AG09309 (cell line): ENCODE measurements around the gene ATP1A1.

Experiments
- DNase-seq: peaks from one replicate; pipeline ENCODE4 v3.0.0-alpha.2; 2010; ENCODE audit warnings: low read depth
- H3K4me3 ChIP-seq: 2 replicates; pipeline ENCODE4 v1.5.1; 2011; ENCODE audit warnings: mild to moderate bottlenecking, low read depth, low read length, moderate library complexity; ENCODE audit not compliant: control insufficient read depth
- CTCF ChIP-seq: IDR thresholded peaks from 2 replicates; pipeline ENCODE4 v1.5.1; 2011; ENCODE audit warnings: mild to moderate bottlenecking, low read depth, low read length, inconsistent platforms; ENCODE audit not compliant: insufficient read depth, control insufficient read depth; ENCODE audit errors: missing control alignments

The ATP1A1 gene

GRCh38 chr1:116329524-116330341, 43.3 kb upstream of the ATP1A1 start:
- no peak overlapping the region for H3K4me3 ChIP-seq
- DNase-seq: no peak
- TF ChIP-seq CTCF: no peak

- TF ChIP-seq CTCF: no peak
- H3K4me3 ChIP-seq: no peak overlapping the region
- DNase-seq: no peak
Measured at GRCh38 chr1:116330342-116330652, 42.7 kb upstream of the ATP1A1 start.

GRCh38 chr1:116330846-116331245, 42.2 kb upstream of the ATP1A1 start:
- no peak for DNase-seq
- no peak for TF ChIP-seq CTCF
- no peak overlapping the region for H3K4me3 ChIP-seq

GRCh38 chr1:116331523-116331922, 41.5 kb upstream of the ATP1A1 start:
- TF ChIP-seq CTCF: no peak
- DNase-seq: no peak
- H3K4me3 ChIP-seq: no peak overlapping the region

- H3K4me3 ChIP-seq: no peak overlapping the region
- no peak for TF ChIP-seq CTCF
- DNase-seq: no peak
Measured at GRCh38 chr1:116332451-116332850, 40.6 kb upstream of the ATP1A1 start.

GRCh38 chr1:116333171-116334014, 39.7 kb upstream of the ATP1A1 start:
- no peak for TF ChIP-seq CTCF
- no peak overlapping the region for H3K4me3 ChIP-seq
- no peak for DNase-seq
